IPS-15b (cell line): ENCODE results near the gene PTEN.
"Not testable (repeated sequence)": the region's sequence is repeated elsewhere in the genome, so short reads cannot be mapped to it uniquely, and the experiment has no call there.

Experiments
- H3K27me3 ChIP-seq: one replicate; pipeline ENCODE4 v1.6.1; 2013; ENCODE audit warnings: low read length; ENCODE audit not compliant: control insufficient read depth, insufficient read depth
- H3K36me3 ChIP-seq: one replicate; pipeline ENCODE4 v1.6.1; 2013; ENCODE audit warnings: low read length; ENCODE audit not compliant: control insufficient read depth, insufficient read depth
- H3K4me1 ChIP-seq: one replicate; pipeline ENCODE4 v1.6.1; 2013; ENCODE audit warnings: mild to moderate bottlenecking, low read length; ENCODE audit not compliant: control insufficient read depth, insufficient read depth
- H3K4me3 ChIP-seq: one replicate; pipeline ENCODE4 v1.5.1; 2013; ENCODE audit warnings: low read depth, low read length
- H3K9ac ChIP-seq: one replicate; pipeline ENCODE4 v1.6.1; 2013; ENCODE audit warnings: low read depth, mild to moderate bottlenecking, low read length
- H3K9me3 ChIP-seq: one replicate; pipeline ENCODE4 v1.6.1; 2013; ENCODE audit warnings: mild to moderate bottlenecking, low read length; ENCODE audit not compliant: control insufficient read depth, insufficient read depth

Gene PTEN

DNA sequence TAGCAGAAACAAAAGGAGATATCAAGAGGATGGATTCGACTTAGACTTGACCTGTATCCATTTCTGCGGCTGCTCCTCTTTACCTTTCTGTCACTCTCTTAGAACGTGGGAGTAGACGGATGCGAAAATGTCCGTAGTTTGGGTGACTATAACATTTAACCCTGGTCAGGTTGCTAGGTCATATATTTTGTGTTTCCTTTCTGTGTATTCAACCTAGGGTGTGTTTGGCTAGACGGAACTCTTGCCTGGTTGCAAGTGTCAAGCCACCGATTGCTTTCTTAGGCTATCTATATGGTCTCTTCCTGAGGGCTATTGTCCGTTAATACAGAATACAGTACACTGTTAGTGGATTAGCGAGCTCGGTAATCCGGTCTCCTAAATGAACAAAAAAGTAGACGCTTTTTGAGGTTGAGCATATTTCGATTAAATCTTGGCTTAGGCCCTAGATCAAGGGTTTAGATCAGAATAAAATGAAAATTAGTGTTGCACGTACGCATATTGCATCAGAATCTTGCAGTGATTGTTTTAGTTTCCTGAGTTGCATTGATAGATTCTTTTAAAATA lies 1.2 kb downstream of the PTEN start:
- H3K9me3 ChIP-seq = no peaks in the 10 kb centered on the region
- peaks cover 12% of the 10 kb centered on the region for H3K4me1 ChIP-seq
- H3K27me3 ChIP-seq = peaks cover 6% of the 10 kb centered on the region
- no peaks in the 10 kb centered on the region for H3K36me3 ChIP-seq
- H3K9ac ChIP-seq = peak overlapping the region; percentile 41
- H3K4me3 ChIP-seq = peak overlapping the region; percentile 63

DNA sequence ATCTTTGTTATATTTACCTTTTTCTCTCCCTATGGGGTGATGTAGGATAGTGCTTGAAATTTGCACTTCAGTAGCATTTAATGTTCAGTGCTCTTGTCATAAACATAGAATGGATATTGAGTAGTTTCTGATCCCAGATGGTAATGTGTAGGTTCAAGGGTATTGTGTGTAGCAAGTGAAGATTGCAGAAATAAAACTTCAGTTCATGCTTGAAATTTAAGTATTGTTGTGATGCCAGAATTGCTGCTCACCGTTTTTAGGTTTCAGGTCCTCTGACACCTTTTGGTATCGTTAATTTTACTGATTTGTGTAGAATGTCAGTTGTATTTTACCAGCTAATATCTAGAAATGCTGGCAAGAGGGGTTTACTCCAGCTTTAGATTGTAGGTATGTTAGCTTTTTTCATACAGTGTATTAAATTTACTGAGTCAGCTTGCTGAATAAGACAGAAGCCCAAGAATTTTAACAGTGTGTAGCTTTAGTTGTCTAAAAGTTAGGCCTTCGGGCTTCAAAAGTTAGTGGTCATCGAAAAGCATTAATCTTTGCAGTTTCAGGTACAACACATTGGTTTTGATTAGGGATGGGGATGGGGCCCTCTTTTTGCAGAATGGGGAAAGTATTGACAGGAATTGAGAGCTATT lies 1.9 kb downstream of the PTEN start:
- Histone ChIP-seq H3K9me3 (no peaks in the 10 kb centered on the region), H3K9ac (peak overlapping the region; percentile 57), H3K4me3 (peak overlapping the region; percentile 63), H3K36me3 (no peaks in the 10 kb centered on the region), H3K27me3 (peaks cover 6% of the 10 kb centered on the region), H3K4me1 (peaks cover 11% of the 10 kb centered on the region)

DNA sequence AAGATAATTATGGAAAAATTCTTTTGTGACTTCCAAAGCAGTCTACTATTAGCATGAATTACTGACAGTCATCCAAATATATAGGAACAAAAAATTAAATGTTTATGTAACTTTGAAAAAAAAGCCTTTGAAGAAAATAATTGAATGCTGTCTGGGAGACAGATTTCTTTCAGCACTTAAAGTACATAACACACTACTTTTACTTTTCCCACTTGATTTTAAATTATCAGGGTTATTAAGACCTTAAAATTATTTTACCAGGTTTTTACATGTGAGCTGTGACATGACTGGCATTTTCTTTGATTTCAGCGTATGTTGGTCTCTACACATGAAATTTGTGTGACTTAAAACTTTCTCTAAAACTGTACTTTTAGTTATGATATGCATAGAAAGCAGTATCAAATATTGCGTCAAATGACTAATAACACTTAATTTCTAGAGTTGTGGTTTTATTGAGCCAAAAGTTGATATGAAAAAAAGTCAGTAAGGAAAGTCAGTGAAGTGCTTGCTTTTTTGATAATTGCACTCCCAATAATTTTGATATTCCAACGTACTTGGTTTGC lies 3.1 kb downstream of the PTEN start:
- H3K4me3 ChIP-seq = peak overlapping the region; percentile 63
- H3K27me3 ChIP-seq = no peaks in the 10 kb centered on the region
- no peaks in the 10 kb centered on the region for H3K36me3 ChIP-seq
- H3K9ac ChIP-seq = no peak overlapping the region
- H3K9me3 ChIP-seq = no peaks in the 10 kb centered on the region
- H3K4me1 ChIP-seq = no peaks in the 10 kb centered on the region

DNA sequence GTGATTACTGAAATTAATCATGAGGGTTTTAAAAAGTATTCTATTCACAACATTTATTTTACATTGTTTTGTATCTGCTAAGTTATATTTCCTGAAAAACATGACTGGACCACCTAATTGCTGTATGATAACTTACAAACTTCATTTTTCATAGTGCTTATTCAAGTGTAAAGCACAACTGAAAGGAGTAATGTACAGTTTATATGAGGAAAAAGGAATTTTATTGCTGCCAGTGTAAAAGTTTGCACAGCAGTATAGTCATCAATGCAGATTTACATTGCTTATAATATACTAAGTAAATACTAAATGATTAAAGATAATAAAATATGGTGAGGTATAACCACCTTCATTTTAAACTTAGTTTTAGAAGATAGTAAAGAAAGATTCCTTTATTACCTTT lies 4.0 kb downstream of the PTEN start:
- H3K9me3 ChIP-seq = no peaks in the 10 kb centered on the region
- H3K27me3 ChIP-seq = no peaks in the 10 kb centered on the region
- peak overlapping the region; percentile 63 for H3K4me3 ChIP-seq
- no peaks in the 10 kb centered on the region for H3K4me1 ChIP-seq
- no peak overlapping the region for H3K9ac ChIP-seq
- no peaks in the 10 kb centered on the region for H3K36me3 ChIP-seq

DNA sequence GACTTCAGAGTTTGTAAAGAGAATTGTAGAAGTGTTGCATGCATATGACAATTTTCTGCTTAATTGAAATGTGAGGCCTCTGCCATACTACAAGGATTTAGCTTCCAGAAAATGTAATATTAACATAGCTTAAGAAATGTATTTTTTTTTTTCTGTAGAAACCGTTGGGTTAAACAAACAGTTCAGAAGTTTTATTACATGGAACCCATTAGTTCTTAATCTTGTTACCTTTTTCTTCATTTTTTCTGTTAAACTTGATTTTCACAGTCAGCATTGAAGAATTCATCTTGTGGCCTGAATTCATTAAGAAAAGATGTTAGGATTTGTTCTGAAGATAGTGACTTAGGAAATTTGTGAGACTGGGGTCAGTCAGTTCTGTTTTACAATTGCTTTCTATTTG lies 4.9 kb downstream of the PTEN start:
- Histone ChIP-seq H3K9me3 (no peaks in the 10 kb centered on the region), H3K4me1 (no peaks in the 10 kb centered on the region), H3K9ac (no peak overlapping the region), H3K4me3 (peak overlapping the region; percentile 24), H3K36me3 (no peaks in the 10 kb centered on the region), H3K27me3 (no peaks in the 10 kb centered on the region)

DNA sequence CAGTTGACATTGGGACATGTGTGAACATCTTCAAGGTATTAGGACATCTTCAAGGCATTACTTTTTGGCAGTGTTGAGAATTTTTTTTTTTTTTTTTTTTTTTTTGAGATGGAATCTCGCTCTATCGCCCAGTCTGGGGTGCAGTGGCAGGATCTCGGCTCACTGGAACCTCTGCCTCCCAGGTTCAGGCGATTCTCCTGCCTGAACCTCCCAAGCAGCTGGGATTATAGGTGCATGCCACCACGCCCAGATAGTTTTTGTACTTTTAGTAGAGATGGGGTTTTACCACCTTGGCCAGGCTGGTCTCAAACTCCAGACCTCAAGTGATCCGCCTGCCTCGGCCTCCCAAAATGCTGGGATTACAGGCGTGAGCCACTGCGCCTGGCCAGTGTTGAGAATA lies 5.7 kb downstream of the PTEN start:
- not testable (repeated sequence) for H3K9ac ChIP-seq, H3K4me1 ChIP-seq, H3K36me3 ChIP-seq, H3K4me3 ChIP-seq, H3K9me3 ChIP-seq, H3K27me3 ChIP-seq

DNA sequence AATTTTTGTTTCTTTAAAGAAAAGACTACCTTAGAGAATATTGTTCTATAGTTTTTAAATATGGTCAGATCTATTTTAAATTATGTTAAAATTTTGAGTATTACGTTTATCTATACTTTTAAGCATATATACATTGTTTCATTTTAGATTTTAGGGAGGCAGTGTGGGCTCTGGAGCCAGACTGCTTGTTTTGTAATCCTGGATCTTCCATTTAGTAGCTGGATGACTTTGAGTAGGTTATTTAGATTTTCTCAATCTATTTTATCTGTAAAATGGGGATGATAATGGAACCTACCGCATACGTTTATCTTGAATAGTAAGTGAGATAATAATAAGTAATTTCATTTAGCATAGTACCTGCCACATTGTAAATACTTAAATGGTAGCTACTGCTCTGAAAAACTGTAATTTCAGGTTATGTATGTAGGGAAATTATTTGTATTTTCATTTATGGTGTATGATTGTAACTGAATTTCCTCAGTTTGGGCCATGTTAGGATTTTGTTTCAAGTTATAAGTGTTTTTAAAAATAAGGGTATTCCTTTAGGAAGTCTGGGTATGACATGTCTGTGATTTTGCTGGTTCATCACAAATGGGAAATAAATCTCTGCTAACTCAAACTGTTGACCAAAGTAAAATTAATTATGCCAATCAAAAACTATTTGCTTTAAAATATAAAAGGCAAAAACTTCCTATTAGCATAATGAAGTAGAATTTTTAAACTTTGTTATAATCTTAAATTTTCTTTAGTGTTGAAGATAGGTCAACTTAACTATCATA lies 6.5 kb downstream of the PTEN start:
- Histone ChIP-seq H3K36me3 (no peaks in the 10 kb centered on the region), H3K27me3 (no peaks in the 10 kb centered on the region), H3K9ac (no peak overlapping the region), H3K4me1 (no peaks in the 10 kb centered on the region), H3K4me3 (no peak overlapping the region), H3K9me3 (no peaks in the 10 kb centered on the region)

DNA sequence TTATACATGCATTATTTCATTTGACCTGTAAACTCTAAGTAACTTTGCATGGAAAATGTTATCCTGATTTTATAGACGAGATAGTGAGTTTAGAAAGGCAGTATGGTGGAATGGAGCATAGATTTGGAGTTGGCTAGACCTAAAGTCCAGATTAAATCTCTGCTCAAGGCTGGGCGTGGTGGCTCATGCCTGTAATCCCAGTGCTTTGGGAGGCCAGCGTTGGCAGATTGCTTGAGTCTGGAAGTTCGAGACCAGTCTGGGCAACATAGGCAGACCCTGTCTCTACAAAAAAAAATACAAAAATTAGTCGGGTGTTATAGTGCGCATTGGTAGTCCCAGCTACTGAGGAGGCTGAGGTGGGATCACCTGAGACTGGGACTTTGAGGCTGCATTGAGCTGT lies 9.4 kb downstream of the PTEN start:
- no peaks in the 10 kb centered on the region for H3K36me3 ChIP-seq

DNA sequence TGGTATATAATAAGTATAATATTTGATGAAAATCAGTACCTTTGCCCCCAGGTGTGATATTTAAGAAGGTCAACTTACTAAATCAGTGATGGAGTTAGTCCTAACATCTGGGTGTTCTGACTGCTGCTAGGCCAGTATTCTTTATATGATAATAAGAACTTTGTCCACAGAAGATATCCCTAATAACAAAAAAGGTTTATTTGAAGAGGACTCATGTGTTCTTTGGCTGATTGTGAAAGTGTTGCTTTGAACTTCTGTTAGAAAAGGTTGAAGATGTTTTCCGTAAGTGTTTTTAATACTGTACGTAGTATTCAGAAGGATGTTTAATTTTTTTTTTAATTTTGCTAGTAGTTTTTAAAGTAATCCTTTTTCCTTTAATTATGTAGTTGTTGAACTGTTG lies 10.2 kb downstream of the PTEN start:
- Histone ChIP-seq H3K4me3 (no peak overlapping the region), H3K4me1 (no peaks in the 10 kb centered on the region), H3K9ac (no peak overlapping the region)

More for the DNA sequence above, 9.4 kb downstream of the PTEN start:
- H3K27me3 ChIP-seq = no peaks in the 10 kb centered on the region
- H3K9me3 ChIP-seq = no peaks in the 10 kb centered on the region
- no peak overlapping the region for H3K4me3 ChIP-seq
- no peaks in the 10 kb centered on the region for H3K4me1 ChIP-seq
- H3K9ac ChIP-seq = no peak overlapping the region

DNA sequence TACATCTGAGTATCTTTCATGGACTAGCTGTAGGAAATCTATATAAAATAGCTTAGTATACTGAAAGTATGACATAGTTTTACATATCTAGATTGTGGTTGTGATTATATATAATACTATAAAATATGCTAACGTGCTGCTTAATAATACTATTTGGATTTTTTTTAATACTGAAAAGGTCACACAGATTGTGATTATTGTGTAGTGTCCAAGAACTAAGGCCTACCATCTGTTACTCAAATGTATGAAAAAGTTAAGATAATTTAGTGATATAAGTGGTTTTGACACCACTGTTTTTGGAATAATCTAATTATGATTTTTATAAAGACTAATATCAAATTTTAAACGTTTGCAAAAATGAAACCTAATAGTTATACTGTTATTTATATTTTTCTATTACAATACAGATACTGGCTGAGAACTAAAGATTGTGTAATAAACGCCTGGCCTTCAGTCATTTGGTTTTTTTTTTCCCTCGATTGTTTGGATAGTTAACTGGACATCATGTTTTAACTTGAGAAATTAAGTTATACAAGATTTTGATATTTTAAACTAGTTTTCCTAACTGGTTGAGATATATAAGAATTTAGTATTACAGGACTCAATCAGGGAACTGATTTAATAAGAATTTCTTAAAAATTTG lies 12.6 kb downstream of the PTEN start:
- Histone ChIP-seq H3K27me3 (no peaks in the 10 kb centered on the region), H3K4me3 (no peak overlapping the region), H3K9me3 (no peaks in the 10 kb centered on the region), H3K36me3 (no peaks in the 10 kb centered on the region), H3K4me1 (no peaks in the 10 kb centered on the region), H3K9ac (no peak overlapping the region)

More for the DNA sequence above, 10.2 kb downstream of the PTEN start:
- no peaks in the 10 kb centered on the region for H3K27me3 ChIP-seq
- no peaks in the 10 kb centered on the region for H3K36me3 ChIP-seq
- no peaks in the 10 kb centered on the region for H3K9me3 ChIP-seq

DNA sequence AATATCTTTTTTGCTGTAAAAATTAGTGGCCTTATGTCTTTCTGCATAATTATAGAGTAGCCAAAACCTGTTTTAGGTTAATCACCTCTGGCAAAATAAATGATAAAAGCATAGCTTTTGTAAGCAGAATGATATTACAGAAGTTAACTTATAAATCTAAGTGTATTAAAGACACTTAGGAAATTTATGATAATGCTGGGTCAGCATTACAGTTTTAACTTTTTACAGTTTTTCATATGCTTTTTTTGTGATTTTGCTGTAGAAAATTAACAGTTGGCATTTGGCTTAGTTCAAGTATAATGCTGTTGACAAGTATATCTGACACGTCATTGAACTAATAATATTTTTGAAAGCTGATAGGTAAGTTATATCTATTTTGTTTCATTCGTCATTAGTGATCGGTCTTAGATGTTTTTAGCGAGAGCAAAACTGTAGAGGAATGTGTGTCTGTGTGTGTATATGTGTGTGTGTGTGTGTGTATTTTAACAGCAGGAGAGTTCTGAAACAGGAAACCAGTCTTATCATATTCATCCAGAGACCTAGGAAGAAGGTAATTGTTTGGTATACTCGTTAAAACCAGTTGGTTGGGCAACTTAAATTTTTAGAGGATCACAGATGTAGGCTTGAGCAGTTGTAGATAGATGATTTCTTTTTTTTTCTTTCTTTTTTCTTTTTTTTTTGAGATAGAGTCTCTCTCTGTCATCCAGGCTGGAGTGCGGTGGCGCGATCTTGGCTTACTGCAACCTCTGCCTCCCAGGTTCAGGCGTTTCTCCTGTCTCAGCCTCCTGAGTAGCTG lies 15.4 kb downstream of the PTEN start:
- Histone ChIP-seq H3K9ac (no peak overlapping the region), H3K27me3 (no peaks in the 10 kb centered on the region), H3K4me1 (no peaks in the 10 kb centered on the region), H3K9me3 (no peaks in the 10 kb centered on the region), H3K36me3 (no peaks in the 10 kb centered on the region), H3K4me3 (no peak overlapping the region)
